ENCODE measurements around the gene SMOC2.

GRCh38 chr6:168658059-168658458 lies 217.1 kb downstream of the SMOC2 start:
- no peak for TF ChIP-seq POLR2A (IDR thresholded peaks at IDR 0.05)
- TF ChIP-seq, protein P1, sequence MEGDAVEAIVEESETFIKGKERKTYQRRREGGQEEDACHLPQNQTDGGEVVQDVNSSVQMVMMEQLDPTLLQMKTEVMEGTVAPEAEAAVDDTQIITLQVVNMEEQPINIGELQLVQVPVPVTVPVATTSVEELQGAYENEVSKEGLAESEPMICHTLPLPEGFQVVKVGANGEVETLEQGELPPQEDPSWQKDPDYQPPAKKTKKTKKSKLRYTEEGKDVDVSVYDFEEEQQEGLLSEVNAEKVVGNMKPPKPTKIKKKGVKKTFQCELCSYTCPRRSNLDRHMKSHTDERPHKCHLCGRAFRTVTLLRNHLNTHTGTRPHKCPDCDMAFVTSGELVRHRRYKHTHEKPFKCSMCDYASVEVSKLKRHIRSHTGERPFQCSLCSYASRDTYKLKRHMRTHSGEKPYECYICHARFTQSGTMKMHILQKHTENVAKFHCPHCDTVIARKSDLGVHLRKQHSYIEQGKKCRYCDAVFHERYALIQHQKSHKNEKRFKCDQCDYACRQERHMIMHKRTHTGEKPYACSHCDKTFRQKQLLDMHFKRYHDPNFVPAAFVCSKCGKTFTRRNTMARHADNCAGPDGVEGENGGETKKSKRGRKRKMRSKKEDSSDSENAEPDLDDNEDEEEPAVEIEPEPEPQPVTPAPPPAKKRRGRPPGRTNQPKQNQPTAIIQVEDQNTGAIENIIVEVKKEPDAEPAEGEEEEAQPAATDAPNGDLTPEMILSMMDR (IDR thresholded peaks at IDR 0.05): no peak
- TF ChIP-seq EP300 (IDR thresholded peaks at IDR 0.05): no peak

Data from tibial nerve (tissue), 4 donors.